GM21447 (cell line): Measurements from ENCODE around the gene PSMA8.
"Not testable (repeated sequence)": the region's sequence is repeated elsewhere in the genome, so short reads cannot be mapped to it uniquely, and the experiment has no call there.

ENCODE experiments used
- ATAC-seq: cut with Tn5 transposase; IDR thresholded peaks from one replicate; pipeline ENCODE4 v1.9.1; 2021; ENCODE audit not compliant: unreplicated experiment

Gene PSMA8

DNA sequence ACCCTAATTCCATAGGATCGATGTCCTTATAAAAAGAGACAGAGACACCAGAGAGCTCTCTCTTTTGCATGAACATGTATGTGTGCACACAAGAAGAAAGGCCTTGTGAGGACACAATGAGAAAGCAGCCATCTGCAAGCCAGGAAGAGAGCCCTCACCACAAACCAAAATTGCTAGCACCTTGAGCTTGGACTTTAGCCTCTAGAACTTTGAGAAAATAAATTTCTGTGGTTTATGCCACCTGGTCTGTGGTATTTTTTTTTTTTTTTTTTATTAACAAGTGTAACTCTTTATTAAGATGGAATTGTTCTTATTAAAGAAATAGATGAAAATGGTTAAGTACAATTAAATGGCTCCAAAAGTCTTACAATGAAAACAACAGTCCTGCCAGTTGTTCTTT is 33.9 kb downstream of the PSMA8 start:
- ATAC-seq, result peak; percentile 79

DNA sequence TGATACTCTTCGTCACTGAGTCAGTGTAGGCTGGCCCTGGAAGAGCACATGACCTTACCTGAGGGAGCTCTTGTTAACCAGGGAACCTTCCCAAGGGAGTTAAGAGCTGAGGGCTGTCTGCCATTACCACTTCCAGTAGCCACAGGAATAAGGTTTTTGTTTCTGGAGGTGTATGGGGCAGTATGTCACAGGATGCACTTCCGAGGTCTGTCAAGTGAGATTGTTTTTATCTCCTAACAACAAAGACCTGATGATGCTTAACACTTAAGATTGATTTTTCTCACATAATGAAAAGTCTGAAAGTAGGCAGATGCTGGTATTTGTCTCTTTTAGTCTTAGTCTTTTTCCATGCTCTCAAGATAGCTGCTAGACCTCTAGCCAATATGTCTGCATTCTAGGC is 41.8 kb downstream of the PSMA8 start:
- ATAC-seq, result no peak

DNA sequence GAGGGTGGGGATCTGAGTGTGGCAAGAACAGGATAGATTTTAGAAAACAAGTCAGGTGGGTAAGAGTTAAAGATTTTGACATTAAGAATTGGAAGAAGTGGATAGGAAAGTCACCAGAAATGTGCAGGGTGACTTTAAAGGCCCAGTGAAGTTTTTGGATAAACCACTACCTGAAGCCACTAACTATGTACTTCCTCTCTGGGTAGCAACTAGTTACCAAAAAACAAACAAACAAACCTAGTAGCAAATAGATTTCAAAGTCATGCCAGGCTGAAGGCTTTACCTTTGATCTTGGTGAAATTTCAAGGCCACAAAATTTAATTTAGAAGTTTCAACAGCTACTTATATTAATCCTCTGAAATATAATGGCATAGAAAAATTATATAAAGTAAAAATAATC is 42.5 kb downstream of the PSMA8 start:
- ATAC-seq, result no peak

DNA sequence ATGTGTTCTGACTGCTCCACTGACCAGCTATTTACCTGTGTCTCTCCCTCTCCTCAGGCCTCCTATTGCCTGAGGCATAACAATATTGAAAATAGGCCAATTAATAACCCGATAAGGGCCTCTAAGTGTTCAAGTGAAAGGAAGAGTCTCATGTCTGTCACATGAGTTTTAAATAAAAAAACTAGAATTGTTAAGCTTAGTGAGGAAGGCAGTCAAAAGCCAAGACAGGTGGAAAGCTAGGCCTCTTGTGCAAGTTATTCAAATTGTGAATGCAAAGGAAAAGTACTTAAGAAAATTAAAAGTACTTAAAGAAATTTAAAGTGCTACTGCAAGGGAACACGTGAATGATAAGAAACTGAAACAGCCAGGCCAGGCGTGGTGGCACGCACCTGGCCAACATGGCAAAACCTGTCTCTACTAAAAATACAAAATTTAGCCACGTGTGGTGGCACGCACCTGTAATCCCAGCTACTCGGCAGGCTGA is 47.7 kb downstream of the PSMA8 start:
- peak; percentile 61 for ATAC-seq

DNA sequence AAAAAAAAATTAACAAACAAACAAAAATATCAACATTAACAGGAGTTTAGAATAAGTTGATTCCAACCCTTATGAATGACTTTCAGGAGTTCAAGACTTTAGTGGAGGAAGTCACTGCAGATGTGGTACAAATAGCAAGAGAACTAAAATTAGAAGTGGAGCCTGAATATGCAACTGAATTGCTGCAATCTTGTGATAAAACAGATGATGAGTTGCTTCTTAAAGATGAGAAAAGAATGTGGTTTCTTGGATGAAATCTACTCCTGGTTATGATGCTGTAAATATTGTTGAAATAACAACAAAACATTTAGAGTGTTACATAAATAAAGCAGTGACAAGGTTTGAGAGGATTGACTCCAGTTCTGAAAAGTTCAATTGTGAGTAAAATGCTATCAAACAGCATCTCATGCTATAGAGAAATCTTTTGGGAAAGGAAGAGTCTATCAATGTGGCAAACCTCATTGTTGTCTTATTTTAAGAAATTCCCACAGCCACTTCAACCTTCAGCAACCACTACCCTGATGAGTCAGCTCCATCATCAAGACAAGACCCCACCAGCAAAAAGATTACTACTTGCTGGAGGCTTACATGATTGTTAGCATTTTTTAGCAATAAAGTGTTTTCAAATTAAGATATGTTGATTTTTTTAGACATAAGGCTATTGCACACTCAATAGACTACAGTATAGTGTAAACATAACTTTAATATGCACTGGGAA is 49.9 kb downstream of the PSMA8 start:
- no peak for ATAC-seq

DNA sequence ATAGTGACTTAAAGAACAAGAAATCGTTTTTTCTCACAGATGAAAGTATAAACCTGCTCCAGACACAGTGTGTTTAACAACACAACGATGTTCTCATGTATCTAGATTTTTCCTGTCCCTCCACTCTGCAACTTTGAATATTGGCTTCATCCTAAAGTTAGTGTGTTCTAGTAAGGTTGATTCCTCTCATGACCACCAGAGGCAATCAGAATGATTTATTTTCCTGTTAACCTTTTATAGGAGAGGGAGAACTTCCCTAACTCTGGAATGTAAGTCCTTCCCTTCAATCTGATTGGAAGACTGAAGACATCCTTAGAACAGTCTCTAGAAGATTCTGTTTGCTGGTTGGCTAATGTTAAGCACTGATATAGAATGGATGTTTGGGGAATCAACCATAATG is 51.6 kb downstream of the PSMA8 start:
- no peak for ATAC-seq

DNA sequence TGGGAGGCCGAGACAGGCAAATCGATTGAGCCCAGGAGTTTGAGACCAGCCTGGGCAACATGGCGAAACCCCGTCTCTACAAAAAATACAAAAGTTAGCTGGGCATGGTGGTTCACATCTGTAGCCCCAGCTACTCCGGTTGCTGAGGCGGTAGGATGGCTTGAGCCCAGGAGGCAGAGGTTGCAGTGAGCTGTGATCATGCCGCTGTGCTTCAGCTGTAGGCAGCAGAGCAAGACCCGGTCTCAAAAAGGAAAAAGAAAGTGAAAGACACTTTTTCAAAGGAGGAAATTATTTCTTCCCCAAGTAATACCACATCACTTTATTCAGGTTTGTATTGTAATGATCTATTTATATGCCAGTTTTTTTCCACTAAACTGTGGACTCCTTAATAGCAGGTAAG is 56.8 kb downstream of the PSMA8 start:
- ATAC-seq, result peak; percentile 86

DNA sequence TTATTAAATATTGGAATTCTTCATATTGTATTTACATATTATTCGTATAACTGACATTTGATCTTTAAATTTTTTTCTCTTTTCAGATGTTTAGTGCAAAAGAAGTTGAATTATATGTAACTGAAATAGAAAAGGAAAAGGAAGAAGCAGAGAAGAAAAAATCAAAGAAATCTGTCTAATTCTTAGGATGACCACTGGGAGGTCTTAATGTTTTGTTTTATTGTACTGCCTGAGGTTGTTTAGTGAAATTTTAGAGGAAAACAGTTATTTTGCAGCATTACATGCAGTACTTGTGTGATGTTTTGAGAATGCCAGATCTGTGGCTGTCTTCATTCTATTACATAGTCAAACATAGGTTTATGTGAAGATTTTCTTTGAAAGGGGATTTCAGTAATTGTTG is 58.6 kb downstream of the PSMA8 start:
- ATAC-seq, result no peak

DNA sequence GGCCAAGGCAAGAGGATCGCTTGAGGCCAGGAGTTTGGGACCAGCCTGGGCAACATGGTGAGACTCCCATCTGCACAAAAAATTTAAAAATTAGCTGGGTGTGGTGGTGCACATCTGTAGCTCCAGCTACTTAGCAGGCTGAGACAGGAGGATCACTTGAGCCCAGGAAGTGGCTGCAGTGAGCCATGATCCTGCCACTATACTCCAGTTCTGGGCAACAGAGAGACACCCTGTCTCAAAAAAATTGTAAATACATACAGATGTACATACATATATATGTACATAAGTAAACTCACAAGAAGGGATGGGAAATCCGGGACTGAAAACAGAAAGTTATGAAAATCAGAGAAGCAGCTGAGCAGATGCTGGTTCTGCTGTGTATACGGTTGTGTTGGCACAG is 62.9 kb downstream of the PSMA8 start:
- ATAC-seq, result no peak

DNA sequence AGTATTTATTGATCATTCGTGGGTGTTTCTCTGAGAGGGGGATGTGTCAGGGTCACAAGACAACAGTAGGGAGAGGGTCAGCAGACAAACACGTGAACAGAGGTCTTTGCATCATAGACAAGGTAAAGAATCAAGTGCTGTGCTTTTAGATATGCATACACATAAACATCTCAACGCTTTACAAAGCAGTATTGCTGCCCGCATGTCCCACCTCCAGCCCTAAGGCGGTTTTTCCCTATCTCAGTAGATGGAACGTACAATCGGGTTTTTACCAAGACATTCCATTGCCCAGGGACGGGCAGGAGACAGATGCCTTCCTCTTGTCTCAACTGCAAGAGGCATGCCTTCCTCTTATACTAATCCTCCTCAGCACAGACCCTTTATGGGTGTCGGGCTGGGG is 68.3 kb downstream of the PSMA8 start:
- ATAC-seq, result not testable (repeated sequence)

DNA sequence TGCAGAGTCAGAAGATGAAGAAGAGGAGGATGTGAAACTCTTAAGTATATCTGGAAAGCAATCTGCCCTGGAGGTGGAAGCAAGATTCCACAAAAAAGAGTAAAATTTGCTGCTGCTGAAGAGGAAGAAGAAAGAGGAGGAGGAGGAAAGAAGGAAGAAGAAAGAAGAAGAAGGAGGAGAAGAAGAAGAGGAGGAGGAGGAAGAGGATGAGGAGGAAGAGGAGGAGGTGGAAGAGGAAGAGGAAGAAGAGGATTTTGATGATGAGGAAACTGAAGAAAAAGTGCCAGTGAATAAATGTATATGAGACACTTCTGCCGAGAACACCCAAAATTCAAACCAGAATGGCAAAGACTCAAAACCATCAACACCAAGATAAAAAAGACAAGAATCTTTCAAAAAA is 71.6 kb downstream of the PSMA8 start:
- ATAC-seq, result no peak

DNA sequence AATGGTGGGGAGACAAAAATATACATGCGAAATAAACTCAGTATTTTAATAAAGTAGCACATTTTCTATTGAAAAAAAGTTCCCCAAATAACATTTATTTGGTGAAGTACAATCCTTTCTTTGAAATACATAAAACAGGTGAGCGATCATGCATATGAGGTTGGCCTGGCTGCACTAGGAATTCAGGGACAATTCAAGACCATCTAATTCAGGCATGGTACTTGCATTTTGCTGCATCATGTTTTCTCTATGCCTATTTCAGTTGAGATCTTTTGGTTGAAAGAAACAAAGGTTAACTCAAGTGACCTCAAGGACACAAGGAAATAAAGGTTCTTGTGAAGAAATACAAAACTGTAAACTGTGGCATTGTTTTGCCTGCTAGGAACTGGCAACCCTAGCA is 72.8 kb downstream of the PSMA8 start:
- no peak for ATAC-seq

DNA sequence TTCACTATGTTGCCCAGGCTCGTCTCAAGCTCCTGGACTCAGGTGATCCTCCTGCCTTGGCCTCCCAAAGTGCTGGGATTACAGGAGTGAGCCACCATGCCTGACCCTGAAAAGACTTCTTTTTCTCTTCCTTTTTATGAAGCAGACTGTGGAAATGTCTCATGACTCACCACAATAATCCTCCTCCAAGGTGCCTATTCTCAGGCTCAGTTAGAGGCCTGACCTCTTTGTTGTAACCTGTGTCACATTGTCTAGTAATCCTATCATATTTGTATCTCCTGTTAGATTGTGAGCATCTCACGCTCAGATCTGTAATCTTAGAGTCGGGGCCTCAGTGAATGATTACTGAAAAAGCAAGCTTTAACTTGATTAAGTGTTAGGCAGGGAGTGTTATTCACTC is 74.3 kb downstream of the PSMA8 start:
- ATAC-seq, result no peak

DNA sequence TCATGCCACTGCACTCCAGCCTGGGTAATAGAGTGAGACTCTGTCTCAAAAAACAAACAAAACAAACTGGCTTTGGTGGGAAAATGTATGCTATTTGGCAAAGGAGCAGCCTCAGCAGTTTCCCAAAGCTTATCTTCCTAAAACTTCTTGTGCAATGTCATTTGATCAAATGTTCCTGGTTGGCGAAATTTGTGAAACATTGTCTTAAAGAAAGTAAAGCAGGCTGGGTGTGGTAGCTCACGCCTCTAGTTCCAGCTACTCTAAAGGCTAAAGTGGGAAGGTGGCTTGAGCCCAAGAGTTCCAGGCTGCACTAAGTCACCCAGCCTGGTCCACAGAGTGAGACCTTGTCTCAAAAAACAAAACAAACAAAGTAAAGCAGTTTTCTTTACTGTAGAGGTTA is 75.3 kb downstream of the PSMA8 start:
- no peak for ATAC-seq

DNA sequence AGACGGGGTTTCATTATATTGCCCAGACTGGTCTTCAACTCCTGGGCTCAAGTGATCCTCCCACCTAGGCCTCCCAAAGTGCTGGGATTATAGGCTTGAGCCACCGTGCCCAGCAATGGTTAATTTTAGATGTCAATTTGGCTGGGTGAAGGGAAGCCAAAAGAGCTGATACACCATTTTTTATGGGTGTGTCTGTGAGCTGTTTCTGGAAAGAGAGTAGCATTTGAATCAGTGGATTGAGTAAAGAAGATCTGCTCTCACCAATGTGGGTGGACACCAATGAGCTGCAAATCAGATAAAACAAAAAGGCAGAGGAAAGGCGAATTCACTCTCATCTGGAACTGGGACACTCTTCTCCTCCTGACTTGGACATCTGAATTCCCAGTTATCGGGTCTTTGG is 76.5 kb downstream of the PSMA8 start:
- no peak for ATAC-seq

DNA sequence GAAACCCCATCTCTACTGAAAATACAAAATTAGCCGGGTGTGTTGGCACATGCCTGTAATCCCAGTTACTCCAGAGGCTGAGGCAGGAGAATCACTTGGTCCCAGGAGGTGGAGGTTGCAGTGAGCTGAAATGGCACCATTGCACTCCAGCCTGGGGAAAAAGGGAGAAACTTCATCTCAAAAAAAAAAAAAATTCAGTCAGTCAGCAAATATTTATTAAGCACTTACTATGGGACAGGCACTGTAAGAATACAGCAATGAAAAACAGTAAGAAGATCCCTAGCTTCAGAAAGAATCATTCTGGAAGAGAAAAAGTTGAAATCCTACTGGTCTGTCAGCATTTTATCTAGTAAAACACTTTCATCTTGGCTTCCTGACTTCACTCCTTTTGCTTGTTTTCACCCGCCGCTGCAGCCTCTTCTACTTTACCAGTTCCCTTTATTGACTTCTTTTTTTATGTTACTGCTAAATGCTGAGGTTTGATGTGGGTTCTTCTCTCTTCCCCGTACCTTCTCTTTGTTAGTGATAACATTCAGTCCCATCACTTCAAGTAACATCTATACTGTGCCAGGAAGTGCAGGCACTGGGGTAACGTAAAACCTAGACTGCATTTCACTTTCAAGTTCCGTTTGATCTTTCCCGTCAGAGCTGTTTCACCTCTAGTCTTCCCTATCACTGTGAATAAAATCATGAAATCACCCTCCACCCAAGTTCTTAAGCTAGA is 81.7 kb downstream of the PSMA8 start:
- ATAC-seq, result peak; percentile 98

DNA sequence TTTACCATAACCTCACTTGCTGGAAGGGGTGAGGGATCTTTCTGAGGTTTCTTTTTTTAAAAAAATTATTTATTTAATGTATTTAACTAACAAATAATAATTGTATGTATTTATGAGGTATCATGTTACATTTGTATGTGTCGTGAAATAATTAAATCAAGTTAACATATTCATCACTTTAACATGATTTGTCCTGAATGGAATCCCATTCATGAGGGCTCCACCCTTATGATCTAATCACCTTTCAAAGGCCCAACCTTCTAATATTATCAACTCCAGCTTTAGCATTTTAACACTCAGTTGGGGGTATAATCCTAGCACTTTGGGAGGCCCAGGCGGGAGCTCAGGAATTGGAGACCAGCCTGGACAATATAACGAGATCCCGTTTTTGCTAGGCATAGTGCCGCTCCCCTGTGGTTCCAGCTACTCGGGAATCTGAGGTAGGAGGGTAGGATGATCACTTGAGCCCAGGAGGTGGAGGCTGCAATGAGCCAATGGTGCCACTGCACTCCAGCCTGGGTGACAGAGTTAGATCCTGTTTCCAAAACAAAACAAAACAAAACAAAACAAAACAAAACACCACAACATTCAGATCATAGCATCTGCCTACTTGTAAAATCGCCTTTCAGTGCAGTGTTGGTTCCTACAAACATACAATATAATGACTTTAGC is 91.5 kb downstream of the PSMA8 start:
- no peak for ATAC-seq

DNA sequence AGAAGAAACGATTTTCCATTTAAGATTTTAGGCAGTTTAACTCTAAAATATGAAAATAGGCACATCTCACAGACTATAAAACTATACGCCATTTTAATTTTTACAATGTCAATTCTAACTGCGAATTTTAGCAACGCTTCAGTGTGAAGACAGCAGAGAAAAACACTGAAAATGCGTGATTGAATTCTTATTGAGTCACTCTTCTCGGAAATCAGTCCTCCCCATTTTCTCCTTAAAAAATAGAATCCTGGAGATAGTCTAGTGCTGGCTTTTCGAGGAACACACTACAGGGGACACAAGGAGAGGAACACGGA is 92.2 kb downstream of the PSMA8 start:
- no peak for ATAC-seq

DNA sequence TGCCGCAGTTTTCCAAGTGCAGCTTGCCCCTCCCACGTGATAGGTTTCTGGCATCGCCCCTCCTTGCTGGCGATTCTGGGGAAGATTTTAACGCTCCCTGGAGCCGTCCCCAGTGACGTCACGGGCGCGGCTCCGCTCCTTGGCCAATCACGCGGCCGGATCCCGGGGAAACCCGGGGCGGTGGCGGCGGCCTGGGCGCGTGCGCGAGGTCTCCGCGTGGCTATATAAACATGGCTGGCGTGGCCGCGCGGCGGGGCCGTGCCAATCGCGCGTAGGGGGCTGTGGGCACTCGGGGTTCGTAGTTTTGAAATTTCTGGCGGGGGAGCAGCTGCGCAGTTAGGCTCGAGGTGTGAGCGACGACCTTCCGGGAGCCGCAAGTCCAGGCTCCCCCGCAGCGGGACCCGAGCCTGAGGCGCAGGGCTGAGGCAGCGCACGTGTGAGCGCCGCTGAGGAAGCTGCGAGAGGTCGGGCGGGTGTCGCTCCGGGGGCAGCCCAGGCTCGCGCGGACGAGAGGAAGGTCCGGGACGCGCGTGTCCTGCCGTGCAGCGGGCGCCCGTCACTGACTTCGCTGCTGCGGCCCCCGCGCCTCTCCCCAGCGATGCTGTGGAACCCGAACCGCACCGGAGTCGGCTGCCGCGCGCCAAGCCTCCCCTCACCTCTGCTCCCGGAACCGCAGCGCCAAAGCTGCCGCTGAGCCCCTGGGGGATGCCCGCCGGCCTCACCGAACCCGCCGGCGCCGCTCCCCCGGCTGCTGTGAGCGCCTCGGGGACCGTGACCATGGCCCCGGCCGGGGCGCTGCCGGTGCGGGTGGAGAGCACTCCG is 92.8 kb downstream of the PSMA8 start, which contains the start of gene TAF4B:
Gene TAF4B (plus strand): TSS at position 217 of the 822 bp plus-strand sequence. CDS start 489 bp downstream, at position 706.
- ATAC-seq, result peak; percentile 79

DNA sequence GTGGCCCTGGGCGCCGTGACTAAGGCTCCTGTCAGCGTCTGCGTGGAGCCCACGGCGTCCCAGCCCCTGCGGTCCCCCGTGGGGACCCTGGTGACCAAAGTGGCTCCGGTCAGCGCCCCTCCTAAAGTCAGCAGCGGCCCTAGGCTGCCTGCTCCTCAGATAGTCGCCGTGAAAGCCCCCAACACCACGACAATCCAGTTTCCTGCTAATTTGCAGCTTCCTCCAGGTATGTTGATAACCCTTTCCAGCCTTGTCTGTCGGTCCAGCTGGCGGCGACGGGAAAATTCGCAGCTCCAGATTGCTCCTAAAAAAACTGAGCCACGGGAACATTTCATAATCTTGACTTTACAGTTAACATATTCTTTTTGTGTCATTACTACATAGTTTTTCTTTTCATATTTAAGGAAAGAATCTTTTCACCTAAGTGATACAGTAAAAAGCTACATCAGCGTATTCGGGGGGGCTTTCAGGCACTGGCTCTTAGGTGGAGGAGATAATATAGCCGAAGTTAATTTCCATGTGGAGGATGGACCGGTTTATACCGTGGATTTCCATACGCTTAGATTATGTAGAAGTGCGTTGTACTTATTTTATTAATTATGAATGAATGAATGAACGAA is 93.5 kb downstream of the PSMA8 start:
- ATAC-seq, result peak; percentile 11
